ENCODE results near the gene DOK3. TPM values are rescaled to one million over a fixed set of nuclear protein-coding genes. Genes with fewer than 3 reads are reported as not detected.

The DOK3 gene
- total RNA-seq, 4 donors from 2014 or later: 0.60 to 17.2 (median 7.8) TPM

DNA sequence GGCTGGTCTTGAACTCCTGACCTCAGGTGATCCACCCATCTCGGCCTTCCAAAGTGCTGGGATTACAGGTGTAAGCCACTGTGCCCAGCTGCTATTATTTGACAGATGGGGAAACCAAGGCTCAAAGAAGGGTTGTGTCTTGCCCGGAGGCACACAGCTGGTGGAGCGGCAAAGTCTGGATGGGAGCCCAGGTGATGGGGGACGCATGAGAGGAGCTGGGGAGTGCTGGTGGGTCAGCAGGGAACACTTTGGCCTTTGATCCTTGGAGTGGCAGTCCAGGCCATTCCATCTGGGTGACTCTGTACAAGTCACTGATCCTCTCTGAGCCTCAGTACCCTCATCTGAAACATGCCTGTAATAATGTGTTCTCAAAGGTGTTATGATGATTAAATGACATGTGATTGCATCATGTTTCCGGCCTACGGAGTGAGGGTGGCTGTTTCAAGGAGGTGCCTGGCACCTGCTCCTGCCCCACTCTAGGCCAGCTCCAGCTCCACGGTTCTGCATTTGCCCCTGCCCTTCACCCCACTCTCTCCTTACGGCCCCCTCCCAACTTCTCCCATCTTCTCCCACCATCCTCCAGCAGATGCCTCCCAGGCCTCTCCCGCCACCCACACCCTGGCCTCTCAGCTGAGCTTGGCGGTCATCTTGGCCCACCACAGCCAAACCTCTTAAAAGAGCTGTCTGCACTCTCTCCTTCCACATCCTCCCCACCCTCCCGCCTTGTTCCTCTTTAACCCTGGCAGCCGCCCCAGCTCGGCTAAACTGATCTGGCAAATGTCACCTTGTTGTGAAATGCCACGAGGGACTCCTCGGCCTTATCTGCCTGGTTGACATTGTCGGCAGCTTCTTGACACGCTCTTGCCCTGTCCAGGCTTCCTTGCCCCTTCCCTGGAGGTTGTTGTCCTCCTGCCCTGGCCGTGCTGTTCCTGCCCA is 30.6 kb downstream of the DOK3 start:
- DNase-seq: peak; percentile 69
- peak overlapping the region; percentile 72 to 91 (median 78) for H3K27ac ChIP-seq
- WGBS, 2 donors (ENCODE audit: low coverage in 1 of 2): 13 to 57% methylated on average over 3 to 18 of the region's 18 CpGs
- H3K4me3 ChIP-seq: no peak overlapping the region
- in situ Hi-C loops (cut with MboI; ENCODE audit: low pct_ligation_motif_present in 1 of 4, low pct_unique_long_range_greater_than_20kb in 1 of 4, low sequenced_read_pairs in 3 of 4): no loop called here
- H3K36me3 ChIP-seq: no peaks in the 10 kb centered on the region
- H3K27me3 ChIP-seq: peaks cover 2% of the 10 kb centered on the region
- intact Hi-C loops (cut with DNase I; ENCODE audit: low total_unique reads): no loop called here
- peaks cover 17 to 41% (median 24%) of the 10 kb centered on the region in 4 donors for H3K4me1 ChIP-seq
- TF ChIP-seq POLR2A (IDR thresholded peaks at IDR 0.05): no peak
- TF ChIP-seq, protein P1, sequence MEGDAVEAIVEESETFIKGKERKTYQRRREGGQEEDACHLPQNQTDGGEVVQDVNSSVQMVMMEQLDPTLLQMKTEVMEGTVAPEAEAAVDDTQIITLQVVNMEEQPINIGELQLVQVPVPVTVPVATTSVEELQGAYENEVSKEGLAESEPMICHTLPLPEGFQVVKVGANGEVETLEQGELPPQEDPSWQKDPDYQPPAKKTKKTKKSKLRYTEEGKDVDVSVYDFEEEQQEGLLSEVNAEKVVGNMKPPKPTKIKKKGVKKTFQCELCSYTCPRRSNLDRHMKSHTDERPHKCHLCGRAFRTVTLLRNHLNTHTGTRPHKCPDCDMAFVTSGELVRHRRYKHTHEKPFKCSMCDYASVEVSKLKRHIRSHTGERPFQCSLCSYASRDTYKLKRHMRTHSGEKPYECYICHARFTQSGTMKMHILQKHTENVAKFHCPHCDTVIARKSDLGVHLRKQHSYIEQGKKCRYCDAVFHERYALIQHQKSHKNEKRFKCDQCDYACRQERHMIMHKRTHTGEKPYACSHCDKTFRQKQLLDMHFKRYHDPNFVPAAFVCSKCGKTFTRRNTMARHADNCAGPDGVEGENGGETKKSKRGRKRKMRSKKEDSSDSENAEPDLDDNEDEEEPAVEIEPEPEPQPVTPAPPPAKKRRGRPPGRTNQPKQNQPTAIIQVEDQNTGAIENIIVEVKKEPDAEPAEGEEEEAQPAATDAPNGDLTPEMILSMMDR (IDR thresholded peaks at IDR 0.05): no peak
- TF ChIP-seq POLR2AphosphoS5 (IDR thresholded peaks at IDR 0.05): peak; percentile 49 to 83 (median 80)
- H3K9me3 ChIP-seq: no peaks in the 10 kb centered on the region

DNA sequence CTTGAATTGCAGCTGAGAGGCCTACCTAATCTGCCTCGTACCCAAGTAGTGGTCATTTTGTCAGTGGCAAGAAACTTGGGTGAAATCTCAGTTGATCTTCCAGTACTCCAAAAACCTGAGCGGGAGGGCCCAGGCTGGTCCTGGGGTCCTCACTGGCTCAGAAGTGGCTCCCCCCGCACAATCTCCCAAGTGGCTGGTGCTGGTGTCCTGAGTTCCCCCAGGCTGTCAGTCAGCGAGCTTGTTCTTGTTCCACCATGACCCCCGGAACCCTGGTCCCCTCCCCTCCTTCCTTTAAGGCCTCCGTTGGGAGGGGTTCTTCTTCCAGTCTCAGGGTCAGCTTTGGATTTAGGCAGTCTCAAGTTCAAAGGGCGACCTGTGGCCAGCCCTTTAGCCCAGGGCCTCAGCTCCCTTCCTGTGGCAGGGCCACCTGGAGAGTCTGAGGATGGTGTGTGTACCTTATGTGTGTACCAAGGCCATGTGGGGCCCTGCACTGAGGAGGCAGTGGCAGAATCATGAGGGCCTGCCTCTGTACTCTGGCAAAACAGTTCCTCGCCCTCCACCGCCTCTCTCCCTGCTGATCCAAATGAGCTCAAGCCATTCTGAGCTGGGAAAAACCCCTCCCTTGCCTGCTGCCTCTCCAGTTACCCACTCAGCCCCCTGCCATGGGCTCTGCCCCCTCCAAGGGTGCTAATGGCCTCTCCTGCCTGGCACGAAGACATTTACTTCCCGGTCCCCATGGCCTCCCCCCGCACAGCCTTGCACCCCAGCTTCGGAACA is 31.7 kb downstream of the DOK3 start:
- Histone ChIP-seq H3K27me3 (peaks cover 4% of the 10 kb centered on the region), H3K9me3 (no peaks in the 10 kb centered on the region), H3K27ac (peak overlapping the region; percentile 72 to 91 (median 78)), H3K4me3 (no peak overlapping the region), H3K4me1 (peaks cover 17 to 40% (median 20%) of the 10 kb centered on the region in 4 donors), H3K36me3 (no peaks in the 10 kb centered on the region)
- in situ Hi-C loops (cut with MboI; ENCODE audit: low pct_ligation_motif_present in 1 of 4, low pct_unique_long_range_greater_than_20kb in 1 of 4, low sequenced_read_pairs in 3 of 4) (no loop called here), intact Hi-C loops (cut with DNase I; ENCODE audit: low total_unique reads) (no loop called here)
- TF ChIP-seq POLR2A (IDR thresholded peaks at IDR 0.05) (no peak), POLR2AphosphoS5 (IDR thresholded peaks at IDR 0.05) (no peak), EP300 (IDR thresholded peaks at IDR 0.05; ENCODE audit: low read depth) (no peak)
- TF ChIP-seq, protein P1 (IDR thresholded peaks at IDR 0.05): no peak
- 84 to 90% methylated on average over 4 to 13 of the region's 13 CpGs for WGBS, 2 donors (ENCODE audit: low coverage in 1 of 2)
- no peak for DNase-seq

DNA sequence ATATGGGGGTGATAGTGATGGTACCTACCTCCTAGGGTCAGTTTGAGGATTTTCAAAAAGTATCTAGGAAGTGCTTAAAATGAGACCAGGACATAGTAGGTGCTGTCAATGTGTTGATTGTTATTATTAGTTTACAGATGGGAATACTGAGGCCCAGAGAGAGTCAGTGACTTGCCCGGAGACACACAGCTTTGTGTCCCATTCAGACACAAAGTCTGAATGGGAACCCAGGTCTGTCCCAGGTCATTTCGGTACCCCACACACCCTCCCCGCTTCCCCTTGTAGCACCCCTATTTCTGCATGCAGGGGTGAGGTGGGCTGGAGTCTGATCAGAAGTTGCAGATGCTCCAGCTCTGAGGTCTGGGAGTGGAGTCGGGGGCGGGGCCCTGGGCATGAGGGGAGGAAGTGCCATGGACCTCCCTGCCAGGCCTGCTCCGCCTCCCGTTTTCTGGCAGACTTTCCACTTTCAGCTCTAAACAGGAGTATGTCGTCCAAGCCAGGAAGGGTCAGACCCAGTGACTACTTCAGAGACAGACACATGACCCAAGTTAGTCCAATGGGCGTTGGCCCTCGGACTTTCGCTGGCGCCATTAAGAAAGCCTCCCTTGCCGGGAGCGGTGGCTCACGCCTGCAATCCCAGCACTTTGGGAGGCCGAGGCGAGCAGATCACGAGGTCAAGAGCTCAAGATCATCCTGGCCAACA is 32.9 kb downstream of the DOK3 start:
- TF ChIP-seq, protein P1 (IDR thresholded peaks at IDR 0.05): no peak
- TF ChIP-seq POLR2AphosphoS5 (IDR thresholded peaks at IDR 0.05): peak; percentile 27 to 52 (median 30)
- TF ChIP-seq POLR2A (IDR thresholded peaks at IDR 0.05): no peak
- TF ChIP-seq EP300 (IDR thresholded peaks at IDR 0.05; ENCODE audit: low read depth): no peak
- peak; percentile 46 for DNase-seq
- Histone ChIP-seq H3K27ac (peak overlapping the region; percentile 72 to 91 (median 78)), H3K9me3 (no peaks in the 10 kb centered on the region), H3K4me1 (peaks cover 28 to 52% (median 31%) of the 10 kb centered on the region in 4 donors), H3K36me3 (no peaks in the 10 kb centered on the region), H3K4me3 (no peak overlapping the region), H3K27me3 (peaks cover 14% of the 10 kb centered on the region)
- 77% methylated on average over 16 of the region's 18 CpGs; no CpG with 5 or more reads in 1 of the 2 donors for WGBS, 2 donors (ENCODE audit: low coverage in 1 of 2)
- intact Hi-C loops (cut with DNase I; ENCODE audit: low total_unique reads): no loop called here
- in situ Hi-C loops (cut with MboI; ENCODE audit: low pct_ligation_motif_present in 1 of 4, low pct_unique_long_range_greater_than_20kb in 1 of 4, low sequenced_read_pairs in 3 of 4): no loop called here

Data from transverse colon (tissue), 4 donors.